ENCODE results near the gene GRM7. TPM values are rescaled to one million over a fixed set of nuclear protein-coding genes. Genes with fewer than 3 reads are reported as not detected.

The GRM7 gene
- total RNA-seq, 1 experiment from 2014 or later, result 0.28 TPM

DNA sequence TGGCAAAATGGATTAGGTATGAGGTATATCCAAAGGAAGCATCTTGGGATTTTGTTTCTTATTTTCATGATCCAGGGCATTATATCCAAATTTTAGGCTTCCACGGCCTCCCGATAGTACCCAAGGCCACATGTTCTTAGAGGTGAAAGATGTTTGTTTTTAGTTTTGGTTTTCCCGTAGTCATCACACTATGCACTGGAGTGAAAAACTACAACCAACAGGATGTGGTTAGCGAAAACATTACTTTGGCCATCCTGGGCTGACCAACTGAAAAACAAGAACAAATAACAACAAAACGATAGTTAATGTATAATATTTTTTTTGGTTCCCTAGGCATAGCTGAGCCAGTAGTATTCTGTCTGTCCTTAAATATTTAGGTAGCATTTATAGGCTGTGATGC, 749.7 kb downstream of the GRM7 start:
- no peaks in the 10 kb centered on the region for H3K9me3 ChIP-seq (ENCODE audit: control insufficient read depth, low read depth, low read length)
- H3K23me2 ChIP-seq (ENCODE audit: insufficient read length, low read depth, low read length, poor library complexity, severe bottlenecking), result no peaks in the 10 kb centered on the region
- H3K36me3 Mint-ChIP-seq (ENCODE audit: insufficient read depth in 1 of 3, low read depth in 3 of 3), result no peaks in the 10 kb centered on the region; a peak in 1 of 7 replicates
- no peak overlapping the region for H4K8ac ChIP-seq (replicated peaks; ENCODE audit: insufficient read length, low read depth, low read length)
- H2BK15ac ChIP-seq (ENCODE audit: low read depth, low read length), result no peak overlapping the region
- H3K4me2 ChIP-seq (ENCODE audit: insufficient read depth, insufficient read length, low read length), result no peak overlapping the region
- no peak overlapping the region for H2BK120ac ChIP-seq (ENCODE audit: low read depth, low read length, poor library complexity, severe bottlenecking)
- TF ChIP-seq, protein P1, sequence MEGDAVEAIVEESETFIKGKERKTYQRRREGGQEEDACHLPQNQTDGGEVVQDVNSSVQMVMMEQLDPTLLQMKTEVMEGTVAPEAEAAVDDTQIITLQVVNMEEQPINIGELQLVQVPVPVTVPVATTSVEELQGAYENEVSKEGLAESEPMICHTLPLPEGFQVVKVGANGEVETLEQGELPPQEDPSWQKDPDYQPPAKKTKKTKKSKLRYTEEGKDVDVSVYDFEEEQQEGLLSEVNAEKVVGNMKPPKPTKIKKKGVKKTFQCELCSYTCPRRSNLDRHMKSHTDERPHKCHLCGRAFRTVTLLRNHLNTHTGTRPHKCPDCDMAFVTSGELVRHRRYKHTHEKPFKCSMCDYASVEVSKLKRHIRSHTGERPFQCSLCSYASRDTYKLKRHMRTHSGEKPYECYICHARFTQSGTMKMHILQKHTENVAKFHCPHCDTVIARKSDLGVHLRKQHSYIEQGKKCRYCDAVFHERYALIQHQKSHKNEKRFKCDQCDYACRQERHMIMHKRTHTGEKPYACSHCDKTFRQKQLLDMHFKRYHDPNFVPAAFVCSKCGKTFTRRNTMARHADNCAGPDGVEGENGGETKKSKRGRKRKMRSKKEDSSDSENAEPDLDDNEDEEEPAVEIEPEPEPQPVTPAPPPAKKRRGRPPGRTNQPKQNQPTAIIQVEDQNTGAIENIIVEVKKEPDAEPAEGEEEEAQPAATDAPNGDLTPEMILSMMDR (conservative IDR thresholded peaks at IDR 0.05), result no peak
- no peak overlapping the region for H2AK5ac ChIP-seq (ENCODE audit: insufficient read length, low read length)
- no peaks in the 10 kb centered on the region; the same call in 1 of the 2 replicates for H3K27me3 Mint-ChIP-seq (ENCODE audit: low read depth)
- H3K79me1 ChIP-seq (ENCODE audit: insufficient read depth, low read depth, low read length, poor library complexity, severe bottlenecking), result no peaks in the 10 kb centered on the region
- H2BK20ac ChIP-seq (ENCODE audit: low read depth, low read length, poor library complexity, severe bottlenecking), result no peak overlapping the region
- H3K4me1 Mint-ChIP-seq, result no peaks in the 10 kb centered on the region
- H2BK5ac ChIP-seq (ENCODE audit: insufficient read length, low read length), result no peak overlapping the region
- no peaks in the 10 kb centered on the region for H3K27me3 ChIP-seq (ENCODE audit: insufficient read depth, low read length)
- H4K20me1 ChIP-seq (ENCODE audit: control insufficient read depth, insufficient read depth, insufficient read length), result no peaks in the 10 kb centered on the region
- no peak overlapping the region for H3K4ac ChIP-seq (ENCODE audit: low read depth, low read length)
- no peak overlapping the region for H4K5ac ChIP-seq (ENCODE audit: insufficient read length, low read depth, low read length)
- no peak overlapping the region for H3K9ac ChIP-seq (ENCODE audit: extremely low read depth, insufficient read length, low read length)
- no peak overlapping the region for H3K14ac ChIP-seq (ENCODE audit: insufficient read depth, low read length)
- no peak overlapping the region for H3K4me3 Mint-ChIP-seq
- H3K18ac ChIP-seq (ENCODE audit: insufficient read length, low read depth, low read length), result no peak overlapping the region
- H3K56ac ChIP-seq (ENCODE audit: insufficient read length, low read depth, low read length), result no peak overlapping the region
- no peaks in the 10 kb centered on the region for H3K9me3 Mint-ChIP-seq
- no peak overlapping the region for H2BK12ac ChIP-seq (ENCODE audit: insufficient read length, low read depth, low read length)
- no peak for DNase-seq
- no peak overlapping the region for H3T11ph ChIP-seq (ENCODE audit: low read length)
- no peak overlapping the region for H2AFZ ChIP-seq (ENCODE audit: low read length)
- no CpG with 5 or more reads among the region's 5 CpGs for WGBS (ENCODE audit: extremely low coverage, insufficient read length, low lambda C conversion rate)
- H4K91ac ChIP-seq (ENCODE audit: insufficient read length, low read depth, low read length), result no peak overlapping the region
- H3K27ac Mint-ChIP-seq, result no peak overlapping the region
- H3K4me1 ChIP-seq (ENCODE audit: insufficient read depth, low read length), result no peaks in the 10 kb centered on the region
- H3K23ac ChIP-seq (ENCODE audit: insufficient read length, low read depth, low read length), result no peak overlapping the region
- H3K27ac ChIP-seq (ENCODE audit: insufficient read length, low read depth, low read length), result no peak overlapping the region
- no peaks in the 10 kb centered on the region for H3K79me2 ChIP-seq (ENCODE audit: insufficient read depth, low read length)
